Mucosa of descending colon (tissue), 3 donors: ENCODE data around the gene DIO1. TPM values are rescaled to one million over a fixed set of nuclear protein-coding genes. Genes with fewer than 3 reads are reported as not detected.

ENCODE experiments used
- ATAC-seq: fragments of 200-7000 bp; cut with Tn5 transposase; one replicate; pipeline ENCODE4 v1.9.1; 2020; ENCODE audit warnings: mild to moderate bottlenecking, moderate library complexity
- DNase-seq, 3 donors: peaks; one replicate each; pipeline ENCODE4 v3.0.0-alpha.2; 2020
- H3K36me3 ChIP-seq: fragments of 200-600 bp; one replicate; pipeline ENCODE4 v1.8.0; 2021; ENCODE audit warnings: low read depth, mild to moderate bottlenecking
- H3K4me1 ChIP-seq: fragments of 200-600 bp; one replicate; pipeline ENCODE4 v1.8.0; 2021; ENCODE audit warnings: low read depth, mild to moderate bottlenecking
- H3K4me3 ChIP-seq: fragments of 200-600 bp; one replicate; pipeline ENCODE4 v1.8.0; 2021; ENCODE audit warnings: mild to moderate bottlenecking
- H3K9me3 ChIP-seq: fragments of 200-600 bp; one replicate; pipeline ENCODE4 v1.8.0; 2021; ENCODE audit warnings: mild to moderate bottlenecking
- intact Hi-C, 2 donors: fragments of 100-400 bp; cut with DNase I in 1 of 2; cut with micrococcal nuclease in 1 of 2; formaldehyde crosslinking; loops; one replicate each; pipeline versions ENCODE4 v1.11.0 to v1.11.1; 2022; cut with DNase I, micrococcal nuclease
- total RNA-seq, 3 donors: library from RNA; stranded (reverse); fragmentation: NEBNext Ultra II Directional in 2 of 3; extraction: Animal tissue kit (Norgen Biotek cat#: 25700) in 2 of 3; gene quantifications; one replicate each; pipeline versions ENCODE4 v1.2.1 to v1.2.4, GENCODE V29; 2021 to 2023
- TF ChIP-seq, protein P1 (sequence below): fragments of 200-600 bp; IDR thresholded peaks from one replicate; pipeline ENCODE4 v1.8.0; 2022; ENCODE audit warnings: antibody characterized with exemption, mild to moderate bottlenecking
- donor health status: DM: no; HTN: no; CAD: no; lungs with moderate emphysema.
- donor health status: DM: no; HTN: no; CAD: no.
- donor health status: DM: no; HTN: yes; CAD: no.

The DIO1 gene
- total RNA-seq, 3 donors from 2014 or later = not detected

DNA sequence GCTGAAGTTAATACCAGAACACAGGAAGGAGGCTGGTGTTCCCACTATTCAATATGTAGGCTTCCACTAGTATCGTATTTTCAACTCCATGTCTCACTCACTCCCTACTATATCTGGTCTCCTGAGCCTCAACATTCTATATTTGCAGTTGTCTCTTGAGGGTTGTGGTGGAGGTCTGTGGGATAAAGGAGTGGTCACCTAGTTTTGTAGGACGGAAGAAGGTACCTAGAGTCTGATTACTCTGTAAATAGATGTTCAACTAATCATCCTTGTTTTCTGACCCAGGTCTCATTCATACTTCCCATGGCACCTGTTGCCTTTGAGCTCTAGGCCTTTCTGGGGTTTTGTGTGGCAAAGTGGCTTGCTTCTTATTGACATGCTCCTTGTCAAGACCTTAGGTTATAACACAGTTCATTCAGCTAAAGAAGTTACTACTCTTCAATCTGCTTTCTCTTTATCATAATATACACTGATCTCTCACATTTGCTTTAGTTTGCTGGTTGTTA lies 33.4 kb downstream of the DIO1 start:
- intact Hi-C loops = no loop called here
- TF ChIP-seq, protein P1, sequence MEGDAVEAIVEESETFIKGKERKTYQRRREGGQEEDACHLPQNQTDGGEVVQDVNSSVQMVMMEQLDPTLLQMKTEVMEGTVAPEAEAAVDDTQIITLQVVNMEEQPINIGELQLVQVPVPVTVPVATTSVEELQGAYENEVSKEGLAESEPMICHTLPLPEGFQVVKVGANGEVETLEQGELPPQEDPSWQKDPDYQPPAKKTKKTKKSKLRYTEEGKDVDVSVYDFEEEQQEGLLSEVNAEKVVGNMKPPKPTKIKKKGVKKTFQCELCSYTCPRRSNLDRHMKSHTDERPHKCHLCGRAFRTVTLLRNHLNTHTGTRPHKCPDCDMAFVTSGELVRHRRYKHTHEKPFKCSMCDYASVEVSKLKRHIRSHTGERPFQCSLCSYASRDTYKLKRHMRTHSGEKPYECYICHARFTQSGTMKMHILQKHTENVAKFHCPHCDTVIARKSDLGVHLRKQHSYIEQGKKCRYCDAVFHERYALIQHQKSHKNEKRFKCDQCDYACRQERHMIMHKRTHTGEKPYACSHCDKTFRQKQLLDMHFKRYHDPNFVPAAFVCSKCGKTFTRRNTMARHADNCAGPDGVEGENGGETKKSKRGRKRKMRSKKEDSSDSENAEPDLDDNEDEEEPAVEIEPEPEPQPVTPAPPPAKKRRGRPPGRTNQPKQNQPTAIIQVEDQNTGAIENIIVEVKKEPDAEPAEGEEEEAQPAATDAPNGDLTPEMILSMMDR = no peak
- ATAC-seq (no peak), DNase-seq (no peak)
- no peaks in the 10 kb centered on the region for H3K9me3 ChIP-seq
- H3K4me3 ChIP-seq = no peak overlapping the region
- H3K4me1 ChIP-seq = no peaks in the 10 kb centered on the region
- H3K36me3 ChIP-seq = no peaks in the 10 kb centered on the region

DNA sequence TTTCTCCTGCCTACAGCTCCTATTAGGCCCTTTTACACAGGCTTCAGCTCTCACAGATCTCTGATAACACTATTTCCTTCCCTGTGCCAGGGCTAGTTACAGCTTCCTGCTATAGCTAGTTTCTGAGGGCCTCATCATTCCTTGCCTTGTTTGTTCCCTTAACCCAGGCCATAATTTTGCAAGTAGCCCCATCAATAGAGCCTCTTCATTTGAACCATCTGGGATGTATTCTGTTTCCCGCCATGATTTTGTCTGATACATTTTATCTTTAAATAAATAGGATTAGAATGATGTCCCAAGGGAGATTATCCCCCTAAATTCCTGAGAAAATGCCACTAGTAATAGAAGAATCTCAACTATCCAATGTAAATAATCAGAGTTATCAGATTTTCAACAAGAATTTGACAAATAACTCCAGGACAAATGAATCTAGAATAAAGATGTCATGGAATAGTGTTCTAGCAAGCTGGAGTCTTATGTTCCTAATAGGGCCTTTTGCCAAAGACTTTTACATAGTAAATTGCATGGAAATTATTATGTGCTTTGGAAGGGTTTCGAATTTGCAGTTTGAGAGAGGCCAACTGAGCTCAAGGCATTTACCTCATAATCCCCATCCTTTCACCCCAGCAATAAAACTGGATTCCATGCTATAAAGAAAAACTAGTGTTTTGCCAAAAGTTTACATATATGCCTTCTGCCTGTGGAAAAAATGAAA lies 35.4 kb downstream of the DIO1 start:
- Histone ChIP-seq H3K4me3 (no peak overlapping the region), H3K9me3 (peaks cover 3% of the 10 kb centered on the region), H3K36me3 (no peaks in the 10 kb centered on the region), H3K4me1 (no peaks in the 10 kb centered on the region)
- intact Hi-C loops = no loop called here
- ATAC-seq (no peak), DNase-seq (no peak)
- TF ChIP-seq, protein P1 = no peak

DNA sequence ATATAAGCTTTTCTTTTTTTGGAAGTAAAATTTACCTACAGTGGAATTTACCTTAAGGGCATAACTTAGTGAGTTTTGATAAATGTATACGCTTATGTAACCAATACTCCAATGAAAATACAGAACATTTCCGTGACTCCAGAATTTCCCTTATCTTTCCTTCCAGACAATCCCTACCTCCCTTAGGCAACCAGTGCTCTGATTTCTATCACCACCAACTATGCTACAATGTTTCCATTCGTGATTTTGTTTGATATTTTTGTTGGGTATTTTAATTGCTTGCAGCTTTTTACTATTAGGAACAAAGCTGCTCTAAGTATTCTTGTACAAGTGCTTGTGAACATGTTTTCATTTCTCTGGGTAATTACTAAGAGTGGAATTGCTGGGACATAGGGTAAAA lies 36.9 kb downstream of the DIO1 start:
- ATAC-seq (no peak), DNase-seq (no peak)
- intact Hi-C loops = no loop called here
- H3K4me3 ChIP-seq = no peak overlapping the region
- H3K4me1 ChIP-seq = no peaks in the 10 kb centered on the region
- TF ChIP-seq, protein P1 = no peak
- H3K9me3 ChIP-seq = peaks cover 7% of the 10 kb centered on the region
- no peaks in the 10 kb centered on the region for H3K36me3 ChIP-seq

DNA sequence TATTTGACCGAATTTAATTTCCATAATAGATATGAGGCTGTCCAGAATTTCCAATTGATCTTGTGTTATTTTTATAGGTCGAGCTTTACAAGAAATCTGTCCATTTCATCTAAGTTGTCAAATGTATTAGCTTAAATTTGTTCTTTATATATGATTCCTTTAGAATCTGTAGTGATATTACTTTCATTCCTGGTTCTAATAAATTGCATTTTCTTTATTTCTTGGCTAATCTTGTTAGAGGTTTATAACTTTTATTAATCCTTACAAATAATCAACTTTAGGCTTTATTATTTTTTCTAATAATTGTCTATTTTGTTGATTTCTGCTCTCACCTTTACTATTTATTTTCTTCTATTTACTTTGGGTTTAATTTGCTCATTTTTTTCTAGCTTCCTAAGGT lies 37.5 kb downstream of the DIO1 start:
- H3K4me3 ChIP-seq = no peak overlapping the region
- intact Hi-C loops = no loop called here
- ATAC-seq = no peak
- H3K9me3 ChIP-seq = peaks cover 7% of the 10 kb centered on the region
- no peaks in the 10 kb centered on the region for H3K4me1 ChIP-seq
- H3K36me3 ChIP-seq = no peaks in the 10 kb centered on the region
- TF ChIP-seq, protein P1 = no peak
- no peak for DNase-seq

DNA sequence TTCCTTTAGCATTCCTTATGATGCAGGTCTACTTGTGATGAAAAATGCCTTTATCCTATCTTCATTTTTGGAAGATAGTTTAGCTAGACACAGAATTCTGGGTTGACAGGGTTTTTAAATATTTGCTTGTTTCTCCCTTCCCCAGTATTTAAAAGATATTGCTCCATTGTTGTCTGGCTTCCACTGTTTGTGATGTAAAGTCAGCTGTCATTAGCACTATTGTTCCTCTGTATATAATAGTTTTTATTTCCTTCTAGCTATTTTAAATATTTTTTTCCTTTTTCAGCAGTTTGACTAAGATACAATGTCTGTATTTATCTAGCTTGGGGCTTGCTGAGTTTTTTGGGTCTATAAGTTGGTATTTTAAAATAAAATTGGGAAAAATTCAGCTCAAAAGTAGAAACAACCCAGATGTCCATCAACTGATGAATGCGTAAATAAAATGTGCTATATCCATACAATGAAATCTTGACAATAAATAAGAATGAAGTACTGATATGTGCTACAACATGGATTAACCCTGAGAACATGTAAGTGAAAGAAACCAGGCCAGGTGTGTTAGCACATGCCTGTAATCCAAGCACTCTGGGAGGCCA lies 40.3 kb downstream of the DIO1 start:
- H3K4me3 ChIP-seq = no peak overlapping the region
- TF ChIP-seq, protein P1 = no peak
- peaks cover 7% of the 10 kb centered on the region for H3K9me3 ChIP-seq
- H3K36me3 ChIP-seq = no peaks in the 10 kb centered on the region
- intact Hi-C loops = no loop called here
- DNase-seq = no peak
- ATAC-seq = no peak
- no peaks in the 10 kb centered on the region for H3K4me1 ChIP-seq
